Measurements from ENCODE around the gene FBH1. TPM values are rescaled to one million over a fixed set of nuclear protein-coding genes. Genes with fewer than 3 reads are reported as not detected.
"Not testable (repeated sequence)": the region's sequence is repeated elsewhere in the genome, so short reads cannot be mapped to it uniquely, and the experiment has no call there.

FBH1 gene
- polyA plus RNA-seq, 1 donor from 2014 or later: 85.4 TPM

DNA sequence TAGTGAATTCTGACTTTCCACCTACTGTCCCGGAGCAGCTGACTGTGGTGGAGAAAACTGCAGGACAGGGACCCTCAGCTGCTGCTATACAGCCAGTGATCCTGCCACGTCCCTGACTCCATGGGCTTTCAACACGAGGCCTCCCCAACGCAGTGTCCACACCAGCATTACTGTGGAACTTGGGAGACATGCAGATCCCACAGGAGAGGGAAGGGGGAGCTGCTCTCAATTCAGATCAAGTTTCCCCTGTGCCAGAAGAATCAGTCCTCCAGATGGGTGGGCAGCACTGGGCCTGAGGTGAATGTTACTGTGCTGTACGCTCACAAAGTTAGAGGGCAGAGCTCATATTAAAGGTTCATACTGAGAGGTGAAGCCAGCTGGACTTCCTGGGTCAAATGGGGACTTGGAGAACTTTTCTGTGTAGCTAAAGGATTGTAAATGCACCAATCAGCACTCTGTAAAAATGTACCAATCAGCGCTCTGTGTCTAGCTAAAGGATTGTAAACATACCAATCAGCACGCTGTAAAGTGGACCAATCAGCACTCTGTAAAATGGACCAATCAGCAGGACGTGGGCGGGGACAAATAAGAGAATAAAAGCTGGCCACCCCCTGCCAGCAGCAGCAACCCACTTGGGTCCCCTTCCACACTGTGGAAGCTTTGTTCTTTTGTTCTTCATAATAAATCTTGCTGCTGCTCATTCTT, 26.9 kb upstream of the FBH1 start:
- H3K9me3 Mint-ChIP-seq, H3K27me3 Mint-ChIP-seq, H3K36me3 Mint-ChIP-seq: not testable (repeated sequence)
- Mint-ChIP-seq H3K27ac (peak overlapping the region in 1 of 3 donors; percentile 48), H3K4me3 (peak overlapping the region in 3 of 4 donors; percentile 60 to 85 (median 85)), H3K4me1 (peaks cover 27 to 31% (median 28%) of the 10 kb centered on the region in 3 donors)

DNA sequence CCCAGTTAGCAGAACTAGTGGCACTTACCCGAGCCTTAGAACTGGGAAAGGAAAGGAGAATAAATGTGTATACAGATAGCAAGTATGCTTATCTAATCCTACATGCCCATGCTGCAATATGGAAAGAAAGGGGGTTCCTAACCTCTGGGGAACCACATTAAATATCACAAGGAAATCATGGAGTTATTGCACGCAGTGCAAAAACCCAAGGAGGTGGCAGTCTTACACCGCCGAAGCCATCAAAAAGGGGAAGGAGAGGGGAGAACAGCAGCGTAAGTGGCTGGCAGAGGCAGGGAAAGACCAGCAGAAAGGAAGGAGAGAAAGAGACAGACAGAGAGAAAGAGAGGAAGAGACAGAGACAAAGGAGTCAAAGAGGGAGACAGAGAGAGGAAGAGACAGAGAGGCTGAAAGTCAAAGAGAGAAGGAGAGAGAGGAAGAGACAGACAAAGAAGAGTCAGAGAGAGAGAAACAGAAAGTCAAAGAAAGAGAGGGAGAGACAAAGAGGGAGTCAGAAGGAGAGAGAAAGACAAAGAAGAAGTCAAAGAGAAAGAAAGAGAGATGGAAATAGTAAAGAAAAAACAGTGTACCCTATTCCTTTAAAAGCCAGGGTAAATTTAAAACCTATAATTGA, 23.5 kb upstream of the FBH1 start:
- H3K36me3 Mint-ChIP-seq, H3K9me3 Mint-ChIP-seq, H3K27me3 Mint-ChIP-seq: not testable (repeated sequence)
- H3K4me1 Mint-ChIP-seq: peaks cover 22 to 24% (median 24%) of the 10 kb centered on the region in 3 donors
- H3K27ac Mint-ChIP-seq: peak overlapping the region in 2 of 3 donors; percentile 9
- peak overlapping the region in 3 of 4 donors; percentile 35 to 87 (median 50) for H3K4me3 Mint-ChIP-seq

DNA sequence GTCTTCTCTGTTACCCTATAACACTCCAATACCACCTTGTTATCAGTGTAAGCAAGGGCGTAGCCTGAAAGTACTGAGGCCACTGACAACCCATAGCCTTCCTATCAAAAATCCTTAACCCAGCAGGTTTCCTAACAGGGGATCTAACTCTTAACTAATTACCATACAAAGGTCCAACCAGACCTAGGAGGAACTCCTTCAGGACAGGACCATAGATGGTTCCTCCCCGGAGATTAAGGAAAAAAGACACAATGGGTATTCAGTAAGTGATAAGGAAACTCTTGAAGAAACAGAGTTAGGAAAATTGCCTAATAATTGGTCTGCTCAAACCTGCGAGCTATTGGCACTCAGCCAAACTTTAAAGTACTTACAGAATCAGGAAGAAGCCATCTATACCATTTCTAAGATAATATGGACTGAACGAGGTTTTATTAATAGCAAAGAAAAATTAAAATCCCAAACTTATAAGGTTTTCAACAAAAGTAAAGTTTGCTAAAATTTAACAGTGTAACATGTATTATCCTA, 22.9 kb upstream of the FBH1 start:
- not testable (repeated sequence) for H3K27ac Mint-ChIP-seq

DNA sequence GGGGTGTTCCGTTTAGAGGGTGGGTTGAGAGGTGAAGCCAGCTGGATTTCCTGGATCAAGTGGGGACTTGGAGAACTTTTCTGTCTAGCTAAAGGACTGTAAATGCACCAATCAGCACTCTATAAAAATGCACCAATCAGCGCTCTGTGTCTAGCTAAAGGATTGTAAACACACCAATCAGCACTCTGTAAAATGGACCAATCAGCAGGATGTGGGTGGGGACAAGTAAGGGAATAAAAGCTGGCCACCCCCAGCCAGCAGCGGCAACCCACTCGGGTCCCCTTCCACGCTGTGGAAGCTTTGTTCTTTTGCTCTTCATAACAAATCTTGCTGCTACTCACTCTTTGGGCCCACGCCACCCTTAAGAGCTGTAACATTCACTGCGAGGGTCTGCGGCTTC, 21.7 kb upstream of the FBH1 start:
- H3K4me3 Mint-ChIP-seq, H3K9me3 Mint-ChIP-seq, H3K27me3 Mint-ChIP-seq, H3K27ac Mint-ChIP-seq, H3K36me3 Mint-ChIP-seq: not testable (repeated sequence)
- peaks cover 15 to 18% (median 18%) of the 10 kb centered on the region in 3 donors for H3K4me1 Mint-ChIP-seq

More for the DNA sequence above, 22.9 kb upstream of the FBH1 start:
- H3K36me3 Mint-ChIP-seq, H3K9me3 Mint-ChIP-seq, H3K27me3 Mint-ChIP-seq: not testable (repeated sequence)
- H3K4me1 Mint-ChIP-seq: peaks cover 19 to 22% (median 22%) of the 10 kb centered on the region in 3 donors
- H3K4me3 Mint-ChIP-seq: peak overlapping the region in 1 of 4 donors; percentile 14

DNA sequence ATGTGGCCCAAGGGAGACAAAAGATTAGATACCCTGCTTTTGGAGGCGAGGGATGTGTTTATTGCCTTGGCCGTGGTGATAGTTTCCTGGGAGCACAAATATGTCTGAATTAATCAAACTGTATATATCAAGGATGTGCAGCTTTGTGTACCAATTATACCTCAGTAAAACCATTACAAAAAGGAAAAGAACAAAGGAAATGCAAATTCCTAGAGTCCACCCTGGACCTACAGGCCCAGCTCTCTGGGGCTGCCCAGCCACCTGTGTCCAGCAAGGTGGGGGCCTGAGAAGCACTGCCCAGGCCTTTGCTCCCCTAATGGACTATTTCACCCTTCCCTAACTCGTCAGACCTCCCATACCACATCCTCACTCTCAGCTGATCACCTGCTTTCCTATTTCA, 20.9 kb upstream of the FBH1 start:
- no peak overlapping the region for H3K27ac Mint-ChIP-seq
- no peaks in the 10 kb centered on the region for H3K9me3 Mint-ChIP-seq

DNA sequence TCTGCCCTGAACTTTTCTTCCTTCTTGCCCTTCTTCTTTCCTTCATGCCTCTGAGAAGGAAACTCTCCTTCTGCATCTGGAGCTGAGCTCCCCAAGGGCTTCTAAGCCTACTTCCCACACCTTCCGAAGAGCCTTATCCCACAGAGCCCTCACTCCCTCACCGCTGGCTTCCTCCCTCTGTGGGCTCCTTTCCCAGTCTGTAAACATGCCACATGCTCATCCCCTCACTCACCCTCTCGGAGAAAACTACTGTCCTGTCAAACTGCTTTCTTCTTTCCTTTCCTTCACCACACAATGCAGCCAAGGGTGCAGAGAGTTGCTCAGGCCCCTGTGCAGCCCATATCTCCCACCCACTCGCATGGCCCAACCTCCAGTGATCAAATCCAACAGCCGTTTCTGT, 18.4 kb upstream of the FBH1 start:
- H3K4me3 Mint-ChIP-seq: no peak overlapping the region
- peaks cover 15 to 24% (median 19%) of the 10 kb centered on the region in 3 donors for H3K4me1 Mint-ChIP-seq
- H3K9me3 Mint-ChIP-seq: no peaks in the 10 kb centered on the region
- peaks cover 6% of the 10 kb centered on the region for H3K36me3 Mint-ChIP-seq
- no peaks in the 10 kb centered on the region for H3K27me3 Mint-ChIP-seq
- H3K27ac Mint-ChIP-seq: peak overlapping the region in 2 of 3 donors; percentile 40 to 61

More for the DNA sequence above, 20.9 kb upstream of the FBH1 start:
- H3K27me3 Mint-ChIP-seq: no peaks in the 10 kb centered on the region
- H3K4me3 Mint-ChIP-seq: no peak overlapping the region
- H3K36me3 Mint-ChIP-seq: peaks cover 6% of the 10 kb centered on the region
- peaks cover 20 to 25% (median 21%) of the 10 kb centered on the region in 3 donors for H3K4me1 Mint-ChIP-seq

DNA sequence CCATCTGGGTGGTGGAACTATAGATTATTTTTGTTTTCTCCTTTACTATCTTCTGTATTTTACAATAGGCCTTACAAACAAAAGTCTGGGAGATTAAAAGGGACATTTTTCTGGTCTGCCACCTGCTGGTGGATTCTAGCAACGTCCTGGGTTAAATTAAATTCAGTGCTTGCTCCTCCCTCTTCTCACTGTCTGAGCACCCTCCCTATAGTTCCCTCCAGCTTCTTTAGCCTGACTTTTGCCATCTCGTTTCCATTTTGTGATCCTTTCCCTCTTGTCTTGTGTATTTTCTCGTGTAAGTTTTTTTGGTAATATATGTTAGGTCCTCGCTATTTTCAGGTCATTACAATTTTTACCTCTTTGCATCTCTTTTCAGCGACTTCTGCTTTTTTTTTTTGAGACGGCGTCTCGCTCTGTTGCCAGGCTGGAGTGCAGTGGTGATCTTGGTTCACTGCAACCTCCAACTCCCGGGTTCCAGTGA, 16.5 kb upstream of the FBH1 start:
- no peaks in the 10 kb centered on the region for H3K9me3 Mint-ChIP-seq
- H3K36me3 Mint-ChIP-seq: peaks cover 6% of the 10 kb centered on the region
- peaks cover 11 to 18% (median 13%) of the 10 kb centered on the region in 3 donors for H3K4me1 Mint-ChIP-seq
- H3K27me3 Mint-ChIP-seq: no peaks in the 10 kb centered on the region
- H3K4me3 Mint-ChIP-seq: peak overlapping the region; percentile 42 to 94 (median 84)
- peak overlapping the region; percentile 42 to 91 (median 81) for H3K27ac Mint-ChIP-seq

DNA sequence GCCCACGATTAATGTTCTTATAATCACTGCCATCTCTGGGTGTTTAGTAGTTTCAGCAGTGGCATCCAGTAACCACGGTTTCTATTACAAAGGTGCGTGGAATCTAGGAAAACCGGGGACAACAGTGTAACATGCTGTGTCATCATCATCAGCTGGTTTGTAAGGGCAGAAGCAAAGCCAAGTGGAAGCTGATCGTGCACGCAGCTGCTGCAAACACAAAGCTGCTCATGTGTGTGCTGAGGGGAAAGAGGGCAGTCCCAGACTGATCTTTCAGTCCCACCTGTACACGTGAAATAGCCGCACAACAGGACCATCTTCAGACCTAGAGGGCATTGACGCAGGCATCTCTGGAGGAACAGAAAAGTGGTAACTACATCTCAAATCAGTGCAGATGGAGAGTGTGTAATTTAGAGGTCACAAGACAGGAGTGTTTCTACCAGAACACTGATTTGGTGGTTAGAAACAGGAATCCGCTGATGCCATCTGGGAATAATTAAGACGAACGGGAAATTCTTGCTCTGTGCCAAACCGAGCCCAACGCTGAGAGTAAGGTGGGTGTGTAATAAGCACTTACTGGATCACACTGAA, 13.8 kb upstream of the FBH1 start:
- Mint-ChIP-seq H3K36me3 (peaks cover 6% of the 10 kb centered on the region), H3K9me3 (no peaks in the 10 kb centered on the region), H3K4me1 (peaks cover 9 to 18% (median 13%) of the 10 kb centered on the region in 3 donors), H3K27ac (no peak overlapping the region), H3K4me3 (no peak overlapping the region), H3K27me3 (no peaks in the 10 kb centered on the region)

DNA sequence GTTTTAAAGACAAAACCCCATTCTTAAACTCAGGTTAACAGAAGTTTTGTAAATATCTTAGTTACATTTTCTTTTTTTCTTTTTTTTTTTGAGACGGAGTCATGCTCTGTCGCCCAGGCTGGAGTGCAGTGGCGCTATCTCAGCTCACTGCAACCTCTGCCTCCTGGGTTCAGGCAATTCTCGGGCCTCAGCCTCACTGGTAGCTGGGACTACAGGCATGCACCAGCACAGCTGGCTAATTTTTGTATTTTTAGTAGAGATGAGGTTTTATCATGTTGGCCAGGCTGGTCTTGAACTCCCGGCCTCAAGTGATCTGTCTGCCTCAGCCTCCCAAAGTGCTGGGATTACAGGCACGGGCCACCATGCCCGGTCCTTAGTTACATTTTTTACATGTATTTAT, 13.0 kb upstream of the FBH1 start:
- H3K9me3 Mint-ChIP-seq, H3K36me3 Mint-ChIP-seq, H3K27me3 Mint-ChIP-seq, H3K27ac Mint-ChIP-seq, H3K4me3 Mint-ChIP-seq: not testable (repeated sequence)
- peaks cover 9 to 18% (median 13%) of the 10 kb centered on the region in 3 donors for H3K4me1 Mint-ChIP-seq

DNA sequence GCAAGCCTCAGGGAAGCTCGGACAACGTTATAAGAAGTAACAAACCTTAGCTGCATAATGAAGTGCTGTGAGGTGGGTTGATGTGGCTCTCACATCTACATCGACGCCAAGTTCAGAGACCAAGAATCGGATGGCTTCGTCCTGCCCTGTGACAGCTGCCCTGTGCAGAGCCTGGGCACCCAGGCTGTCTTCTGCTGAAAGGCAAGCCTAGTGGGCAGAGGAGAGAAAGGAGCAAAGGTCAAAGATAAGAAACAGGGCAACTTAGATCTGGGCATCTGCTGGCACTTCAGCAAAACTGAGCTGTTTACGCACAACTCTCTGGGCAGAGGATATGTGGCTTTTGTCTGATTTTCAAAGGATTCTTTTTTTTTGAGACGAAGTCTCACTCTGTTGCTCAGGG, 7.1 kb upstream of the FBH1 start:
- Mint-ChIP-seq H3K9me3 (no peaks in the 10 kb centered on the region), H3K4me3 (peak overlapping the region in 1 of 4 donors; percentile 45), H3K27ac (no peak overlapping the region), H3K27me3 (no peaks in the 10 kb centered on the region), H3K36me3 (peaks cover 3% of the 10 kb centered on the region), H3K4me1 (peaks cover 7 to 8% (median 7%) of the 10 kb centered on the region in 3 donors)

DNA sequence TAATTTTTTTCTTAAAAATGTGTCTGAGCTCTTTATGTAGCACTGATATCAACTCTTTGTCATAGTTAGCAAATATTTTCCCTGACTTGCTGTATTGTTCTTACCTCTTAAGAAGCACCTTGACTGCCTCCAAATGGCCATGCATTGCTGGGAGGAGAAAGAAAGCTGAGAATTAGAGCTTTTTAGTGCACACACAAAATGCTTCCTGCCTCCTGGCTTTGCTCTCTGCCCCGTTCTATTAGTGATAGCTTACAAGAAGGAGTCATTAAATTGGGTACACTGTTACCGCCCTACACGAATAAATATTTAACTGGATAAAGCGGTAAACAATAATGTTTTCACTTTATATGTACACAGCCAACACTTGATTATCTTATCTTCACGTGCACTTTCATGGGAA, 4.4 kb upstream of the FBH1 start:
- Mint-ChIP-seq H3K27me3 (no peaks in the 10 kb centered on the region), H3K4me1 (peaks cover 15 to 18% (median 17%) of the 10 kb centered on the region in 3 donors), H3K36me3 (peaks cover 3% of the 10 kb centered on the region), H3K9me3 (no peaks in the 10 kb centered on the region), H3K27ac (no peak overlapping the region), H3K4me3 (peak overlapping the region in 1 of 4 donors; percentile 65)

DNA sequence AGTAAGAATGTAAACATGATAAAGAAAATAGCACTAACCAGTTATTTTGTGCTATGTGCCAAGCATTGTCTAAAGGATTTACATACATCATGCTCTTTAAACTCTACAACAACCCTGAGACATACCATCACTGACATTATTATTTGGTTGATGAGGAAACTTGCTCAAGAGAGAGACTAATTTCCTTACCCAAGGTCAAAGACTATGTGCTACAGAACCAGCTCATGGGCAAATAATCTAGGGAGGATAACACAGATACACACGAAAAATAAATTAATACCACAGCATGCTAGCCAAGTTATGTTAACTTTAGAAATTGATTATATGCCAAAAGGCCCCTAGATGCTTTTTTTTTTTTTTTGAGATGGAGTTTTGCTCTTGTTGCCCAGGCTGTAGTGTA, 3.0 kb upstream of the FBH1 start:
- H3K27ac Mint-ChIP-seq: peak overlapping the region in 1 of 3 donors; percentile 13
- H3K4me3 Mint-ChIP-seq: peak overlapping the region in 1 of 4 donors; percentile 69
- H3K36me3 Mint-ChIP-seq: peaks cover 3% of the 10 kb centered on the region
- H3K9me3 Mint-ChIP-seq: no peaks in the 10 kb centered on the region
- no peaks in the 10 kb centered on the region for H3K27me3 Mint-ChIP-seq
- H3K4me1 Mint-ChIP-seq: peaks cover 25 to 30% (median 28%) of the 10 kb centered on the region in 3 donors

DNA sequence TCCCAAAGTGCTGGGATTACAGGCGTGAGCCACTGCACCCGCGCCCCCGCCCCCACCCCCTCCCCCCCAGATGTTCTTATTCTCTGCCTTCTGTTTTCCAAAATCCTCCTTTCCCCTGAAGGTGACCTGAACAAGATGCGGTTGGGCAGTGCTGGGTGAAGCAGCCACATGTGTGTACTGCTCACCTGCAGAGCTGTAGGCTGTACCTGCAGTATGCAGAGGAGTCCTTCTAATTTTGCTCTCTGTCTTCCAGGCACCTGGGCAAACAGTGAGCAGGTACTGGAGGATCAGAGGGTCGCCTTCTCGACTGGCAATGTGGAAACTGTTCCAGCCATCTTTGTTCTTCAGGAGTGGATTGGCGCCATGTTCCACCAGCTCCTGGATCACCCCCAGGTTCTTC, 2.4 kb upstream of the FBH1 start:
- Mint-ChIP-seq H3K36me3 (peaks cover 3% of the 10 kb centered on the region), H3K9me3 (no peaks in the 10 kb centered on the region), H3K4me1 (peaks cover 28 to 36% (median 34%) of the 10 kb centered on the region in 3 donors), H3K27me3 (no peaks in the 10 kb centered on the region), H3K4me3 (peak overlapping the region in 3 of 4 donors; percentile 78 to 93 (median 87)), H3K27ac (peak overlapping the region in 1 of 3 donors; percentile 52)

DNA sequence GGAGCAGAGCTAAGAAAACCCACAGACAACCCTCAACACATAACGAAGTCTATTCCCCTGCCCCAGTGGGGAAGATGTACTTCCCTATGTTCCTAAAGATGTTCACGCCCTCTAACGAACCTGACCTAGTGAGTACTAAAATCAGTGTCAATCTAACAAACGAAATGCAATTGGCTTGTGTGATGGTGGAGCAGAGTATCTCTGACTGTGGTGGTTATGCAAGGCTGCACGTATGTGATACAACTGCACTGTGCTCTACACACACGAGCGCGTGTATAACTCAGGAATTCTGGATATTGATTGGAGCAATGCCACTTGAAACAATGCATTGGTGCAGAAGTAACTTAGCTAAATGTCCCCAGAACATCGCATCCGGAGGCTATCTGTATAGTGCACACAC, 1.7 kb upstream of the FBH1 start:
- H3K27me3 Mint-ChIP-seq: no peaks in the 10 kb centered on the region
- H3K4me3 Mint-ChIP-seq: peak overlapping the region; percentile 87 to 94 (median 91)
- peak overlapping the region; percentile 9 to 89 (median 52) for H3K27ac Mint-ChIP-seq
- H3K36me3 Mint-ChIP-seq: peaks cover 3% of the 10 kb centered on the region
- H3K4me1 Mint-ChIP-seq: peaks cover 28 to 41% (median 39%) of the 10 kb centered on the region in 3 donors
- no peaks in the 10 kb centered on the region for H3K9me3 Mint-ChIP-seq
